ENCODE results near the gene CEACAM18.

Gene CEACAM18

DNA sequence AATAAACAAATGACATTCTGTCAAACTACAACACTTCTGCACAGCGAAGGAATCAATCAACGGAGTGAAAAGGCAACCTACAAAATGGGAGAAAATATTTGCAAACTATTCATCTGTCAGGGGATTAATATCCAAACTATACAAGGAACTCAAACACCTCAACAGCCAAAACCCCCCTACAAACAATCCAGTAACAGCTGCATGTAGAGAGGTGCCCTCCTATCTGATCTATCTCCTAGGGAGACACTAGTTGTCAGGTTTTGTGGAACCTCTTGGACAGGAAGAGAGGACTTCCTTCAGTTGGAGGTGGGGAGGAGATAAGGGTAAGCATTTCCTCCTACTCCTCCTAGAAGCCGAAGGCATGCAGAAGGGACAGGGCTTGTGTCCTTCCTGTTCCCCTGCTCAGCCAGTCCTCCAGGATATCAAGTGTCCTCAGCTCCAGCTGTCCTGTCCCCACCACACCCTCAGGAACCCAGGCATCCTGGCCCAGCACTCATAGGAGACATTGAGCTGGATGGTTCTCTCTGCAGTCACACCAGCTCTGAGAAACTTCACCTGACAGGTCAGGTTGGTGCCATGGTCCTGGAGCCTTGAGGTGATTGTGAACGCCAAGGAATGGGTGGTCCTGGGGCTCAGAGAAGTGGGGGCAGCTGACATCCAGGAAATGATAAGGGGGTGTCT, 10.3 kb upstream of the CEACAM18 start:
- no peak overlapping the region for H3K4me3 Mint-ChIP-seq
- no peak for TF ChIP-seq CTCF (IDR thresholded peaks at IDR 0.05; ENCODE audit: unreplicated experiment in 3 of 3)
- peaks cover 30% of the 10 kb centered on the region for H3K27me3 Mint-ChIP-seq (ENCODE audit: low read depth)
- no peaks in the 10 kb centered on the region for H3K36me3 Mint-ChIP-seq (ENCODE audit: low read depth)
- peaks cover 3% of the 10 kb centered on the region for H3K9me3 Mint-ChIP-seq
- no peaks in the 10 kb centered on the region for H3K4me1 Mint-ChIP-seq
- H3K27ac Mint-ChIP-seq, result no peak overlapping the region

DNA sequence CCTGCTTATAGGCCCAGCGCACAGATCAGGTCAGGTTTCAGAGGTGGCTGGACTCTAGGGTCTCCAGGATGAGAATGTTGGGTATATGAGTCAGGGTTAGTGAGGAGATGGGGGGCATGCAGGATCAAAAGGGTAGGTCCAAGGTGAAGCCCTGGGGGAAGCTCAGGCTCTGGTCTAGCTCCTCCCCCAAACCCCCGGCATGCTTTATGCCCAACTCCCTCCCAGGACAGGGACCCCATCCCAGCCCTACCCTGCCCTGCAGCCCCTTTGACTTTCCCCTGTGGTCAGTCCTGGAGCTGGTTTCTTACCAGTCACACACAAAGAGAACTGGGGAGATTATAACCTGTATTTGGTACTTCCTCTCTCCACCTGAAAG, 9.8 kb upstream of the CEACAM18 start:
- Mint-ChIP-seq H3K27me3 (ENCODE audit: low read depth) (peaks cover 25% of the 10 kb centered on the region), H3K4me3 (no peak overlapping the region), H3K27ac (no peak overlapping the region), H3K9me3 (peaks cover 3% of the 10 kb centered on the region), H3K36me3 (ENCODE audit: low read depth) (no peaks in the 10 kb centered on the region), H3K4me1 (no peaks in the 10 kb centered on the region)
- TF ChIP-seq CTCF (IDR thresholded peaks at IDR 0.05; ENCODE audit: unreplicated experiment in 3 of 3), result no peak

DNA sequence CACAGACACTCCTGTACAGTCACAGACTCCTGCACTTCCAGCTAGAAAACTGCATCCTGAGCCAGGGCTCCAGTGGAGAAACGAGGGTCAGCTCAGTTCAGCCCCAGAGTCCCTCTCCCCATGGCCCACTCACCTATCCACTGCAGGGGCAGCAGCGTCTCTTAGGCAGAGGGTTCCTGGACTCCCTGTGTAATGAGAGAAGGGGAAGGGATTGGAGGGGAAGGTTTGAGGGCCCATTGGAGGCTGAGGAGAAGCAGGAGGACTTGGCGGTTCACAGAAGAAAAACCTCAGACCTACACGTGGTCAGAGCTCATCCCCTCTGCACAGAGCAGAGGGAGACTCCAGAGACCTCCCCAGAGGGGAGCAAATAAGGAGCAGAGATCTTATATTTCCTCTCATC, 9.2 kb upstream of the CEACAM18 start:
- Mint-ChIP-seq H3K36me3 (ENCODE audit: low read depth) (no peaks in the 10 kb centered on the region), H3K4me1 (no peaks in the 10 kb centered on the region), H3K4me3 (no peak overlapping the region), H3K27me3 (ENCODE audit: low read depth) (peaks cover 22% of the 10 kb centered on the region), H3K27ac (no peak overlapping the region), H3K9me3 (peaks cover 3% of the 10 kb centered on the region)
- no peak for TF ChIP-seq CTCF (IDR thresholded peaks at IDR 0.05; ENCODE audit: unreplicated experiment in 3 of 3)

GRCh38 chr19:51469629-51470028, 8.7 kb upstream of the CEACAM18 start:
- TF ChIP-seq CTCF (IDR thresholded peaks at IDR 0.05; ENCODE audit: unreplicated experiment in 3 of 3), result no peak
- Mint-ChIP-seq H3K36me3 (ENCODE audit: low read depth) (no peaks in the 10 kb centered on the region), H3K4me3 (no peak overlapping the region), H3K27ac (no peak overlapping the region), H3K9me3 (peaks cover 3% of the 10 kb centered on the region), H3K27me3 (ENCODE audit: low read depth) (peaks cover 20% of the 10 kb centered on the region), H3K4me1 (no peaks in the 10 kb centered on the region)

GRCh38 chr19:51470966-51471365, 7.4 kb upstream of the CEACAM18 start:
- Mint-ChIP-seq H3K27me3 (ENCODE audit: low read depth) (peaks cover 11% of the 10 kb centered on the region), H3K9me3 (no peaks in the 10 kb centered on the region), H3K36me3 (ENCODE audit: low read depth) (no peaks in the 10 kb centered on the region), H3K4me1 (no peaks in the 10 kb centered on the region), H3K27ac (no peak overlapping the region), H3K4me3 (no peak overlapping the region)
- TF ChIP-seq CTCF (IDR thresholded peaks at IDR 0.05; ENCODE audit: unreplicated experiment in 3 of 3), result no peak

DNA sequence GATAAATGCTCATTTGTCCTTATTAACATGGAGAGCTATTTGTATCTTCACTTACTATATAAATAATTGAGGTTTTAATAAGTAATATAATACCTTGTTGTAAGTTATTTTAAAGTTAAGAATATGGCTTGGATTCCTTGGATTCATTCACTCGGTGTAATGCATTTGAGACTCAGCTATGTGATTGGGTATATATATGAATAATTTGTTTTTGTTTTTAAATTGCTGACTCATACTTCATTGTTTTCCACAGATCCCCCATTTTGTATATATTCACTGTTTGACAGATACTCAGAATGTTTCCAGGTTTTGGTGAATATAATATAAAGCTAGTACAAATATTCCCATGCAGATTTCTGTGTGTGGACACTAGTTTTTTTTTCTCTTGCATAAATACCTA, 6.8 kb upstream of the CEACAM18 start:
- H3K36me3 Mint-ChIP-seq (ENCODE audit: low read depth), result no peaks in the 10 kb centered on the region
- no peak for TF ChIP-seq CTCF (IDR thresholded peaks at IDR 0.05; ENCODE audit: unreplicated experiment in 3 of 3)
- no peak overlapping the region for H3K4me3 Mint-ChIP-seq
- peaks cover 10% of the 10 kb centered on the region for H3K27me3 Mint-ChIP-seq (ENCODE audit: low read depth)
- no peaks in the 10 kb centered on the region for H3K9me3 Mint-ChIP-seq
- H3K27ac Mint-ChIP-seq, result no peak overlapping the region
- no peaks in the 10 kb centered on the region for H3K4me1 Mint-ChIP-seq

All from nephron (organoid).